Body of pancreas (tissue), 4 donors: ENCODE data around the gene CFAP43.

Source experiments
- POLR2A ChIP-seq, 3 donors: fragments of 450-650 bp; IDR thresholded peaks; one replicate each; pipeline ENCODE4 v1.6.1; 2016; ENCODE audit warnings: antibody characterized with exemption in 3 of 3, mild to moderate bottlenecking in 2 of 3
- TF ChIP-seq, protein P1 (sequence below), 7 experiments: fragments of 450-650 bp in 4 of 7; fragments of 200-600 bp in 3 of 7; sonication (generic) in 3 of 7; IDR thresholded peaks; one replicate each; pipeline ENCODE4 v1.5.1; 2016 to 2019; ENCODE audit warnings: antibody characterized with exemption in 7 of 7

DNA sequence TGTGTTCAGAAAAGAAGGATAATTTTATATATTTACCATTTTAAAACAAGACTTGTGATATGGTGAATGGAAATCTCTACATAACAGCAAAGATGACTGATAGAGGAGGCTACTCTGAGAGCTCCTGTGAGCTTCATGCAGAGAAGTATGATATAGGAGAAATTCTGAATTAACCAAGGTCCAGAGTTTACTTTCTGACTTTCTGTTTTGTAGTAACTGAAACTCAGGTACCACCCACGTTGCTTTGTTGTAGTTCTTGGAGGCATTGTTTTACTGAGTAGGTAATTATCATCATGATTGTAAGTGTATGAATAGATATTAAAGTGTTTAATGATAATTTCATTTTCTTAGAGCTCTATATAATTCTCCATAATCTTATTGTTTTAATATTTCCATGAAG is 128.2 kb downstream of the CFAP43 start:
- TF ChIP-seq, protein P1, sequence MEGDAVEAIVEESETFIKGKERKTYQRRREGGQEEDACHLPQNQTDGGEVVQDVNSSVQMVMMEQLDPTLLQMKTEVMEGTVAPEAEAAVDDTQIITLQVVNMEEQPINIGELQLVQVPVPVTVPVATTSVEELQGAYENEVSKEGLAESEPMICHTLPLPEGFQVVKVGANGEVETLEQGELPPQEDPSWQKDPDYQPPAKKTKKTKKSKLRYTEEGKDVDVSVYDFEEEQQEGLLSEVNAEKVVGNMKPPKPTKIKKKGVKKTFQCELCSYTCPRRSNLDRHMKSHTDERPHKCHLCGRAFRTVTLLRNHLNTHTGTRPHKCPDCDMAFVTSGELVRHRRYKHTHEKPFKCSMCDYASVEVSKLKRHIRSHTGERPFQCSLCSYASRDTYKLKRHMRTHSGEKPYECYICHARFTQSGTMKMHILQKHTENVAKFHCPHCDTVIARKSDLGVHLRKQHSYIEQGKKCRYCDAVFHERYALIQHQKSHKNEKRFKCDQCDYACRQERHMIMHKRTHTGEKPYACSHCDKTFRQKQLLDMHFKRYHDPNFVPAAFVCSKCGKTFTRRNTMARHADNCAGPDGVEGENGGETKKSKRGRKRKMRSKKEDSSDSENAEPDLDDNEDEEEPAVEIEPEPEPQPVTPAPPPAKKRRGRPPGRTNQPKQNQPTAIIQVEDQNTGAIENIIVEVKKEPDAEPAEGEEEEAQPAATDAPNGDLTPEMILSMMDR (IDR thresholded peaks at IDR 0.05) = no peak
- TF ChIP-seq POLR2A (IDR thresholded peaks at IDR 0.05) = no peak
